WTC11 (cell line): ENCODE results near the gene DOCK1. TPM values are rescaled to one million over a fixed set of nuclear protein-coding genes. Genes with fewer than 3 reads are reported as not detected.
A peak's percentile ranks its signal among the peaks of the same experiment; 100 is the strongest.

Source experiments
- ATAC-seq: fragments of 200-7000 bp; cut with Tn5 transposase; 2 replicates; pipeline ENCODE4 v1.10.0; 2021; ENCODE audit warnings: mild to moderate bottlenecking, moderate library complexity
- CTCF ChIA-PET: fragments of 300-600 bp; sonication (Branson Sonifier 250); formaldehyde crosslinking; loops from one replicate; lab custom pipeline; 2021; ENCODE audit warnings: antibody characterized with exemption; lab: Charles Lee
- POLR2A ChIA-PET: fragments of 350-600 bp; sonication (Branson Sonifier 250); formaldehyde crosslinking; loops from one replicate; lab custom pipeline; 2021; ENCODE audit warnings: antibody characterized with exemption; lab: Charles Lee
- DNase-seq: peaks from one replicate; pipeline ENCODE4 v3.0.0; 2021; ENCODE audit warnings: low spot score
- H3K27ac Mint-ChIP-seq: 2 replicates; pipeline ENCODE4 v1.8.0; 2021; ENCODE audit warnings: mixed read lengths
- H3K27me3 Mint-ChIP-seq: 2 replicates; pipeline ENCODE4 v1.8.0; 2021; ENCODE audit warnings: low read depth, mild to moderate bottlenecking, moderate library complexity, mixed read lengths
- H3K36me3 Mint-ChIP-seq: 2 replicates; pipeline ENCODE4 v1.8.0; 2021; ENCODE audit warnings: mixed read lengths
- H3K4me1 Mint-ChIP-seq: 2 replicates; pipeline ENCODE4 v1.8.0; 2022; ENCODE audit warnings: mixed read lengths
- H3K4me3 Mint-ChIP-seq: 2 replicates; pipeline ENCODE4 v1.8.0; 2021; ENCODE audit warnings: mild to moderate bottlenecking, moderate library complexity, mixed read lengths
- H3K9me3 Mint-ChIP-seq: 2 replicates; pipeline ENCODE4 v1.8.0; 2021; ENCODE audit warnings: mixed read lengths
- ARID4B ChIP-seq: sonication (generic); formaldehyde crosslinking; IDR thresholded peaks from 2 replicates; pipeline ENCODE4 v1.8.0; 2023; ENCODE audit warnings: missing genetic modification reagents, mild to moderate bottlenecking, borderline replicate concordance
- ATF3 ChIP-seq: sonication (generic); formaldehyde crosslinking; conservative IDR thresholded peaks from 2 replicates; pipeline ENCODE4 v1.8.1; 2022; ENCODE audit warnings: mild to moderate bottlenecking, missing genetic modification reagents
- CREB1 ChIP-seq: sonication (generic); formaldehyde crosslinking; IDR thresholded peaks from 2 replicates; pipeline ENCODE4 v1.8.0; 2023; ENCODE audit warnings: mild to moderate bottlenecking, missing genetic modification reagents
- E2F1 ChIP-seq: sonication (generic); formaldehyde crosslinking; IDR thresholded peaks from 2 replicates; pipeline ENCODE4 v1.8.0; 2022; ENCODE audit warnings: mild to moderate bottlenecking, missing genetic modification reagents
- E2F4 ChIP-seq: sonication (generic); formaldehyde crosslinking; IDR thresholded peaks from 2 replicates; pipeline ENCODE4 v1.8.1; 2022; ENCODE audit warnings: low read depth, mild to moderate bottlenecking, moderate library complexity, missing genetic modification reagents, borderline replicate concordance
- E2F5 ChIP-seq: sonication (generic); formaldehyde crosslinking; IDR thresholded peaks from 2 replicates; pipeline ENCODE4 v1.8.1; 2022; ENCODE audit warnings: mild to moderate bottlenecking, moderate library complexity, missing genetic modification reagents
- EMX1 ChIP-seq: fragments of 250-450 bp; sonication (Bioruptor Pico); IDR thresholded peaks from 2 replicates; pipeline ENCODE4 v1.8.0; 2021; ENCODE audit warnings: mild to moderate bottlenecking
- FOXK1 ChIP-seq: sonication (generic); formaldehyde crosslinking; IDR thresholded peaks from 2 replicates; pipeline ENCODE4 v1.8.0; 2022; ENCODE audit warnings: mild to moderate bottlenecking, moderate library complexity, missing genetic modification reagents
- GTF2I ChIP-seq: fragments of 250-450 bp; sonication (Bioruptor Pico); conservative IDR thresholded peaks from 2 replicates; pipeline ENCODE4 v1.4.0; 2021; ENCODE audit warnings: mild to moderate bottlenecking
- MYBL2 ChIP-seq: sonication (generic); formaldehyde crosslinking; IDR thresholded peaks from 2 replicates; pipeline ENCODE4 v1.8.1; 2023; ENCODE audit warnings: mild to moderate bottlenecking, moderate library complexity, missing genetic modification reagents
- NFATC4 ChIP-seq: fragments of 250-450 bp; sonication (Bioruptor Pico); IDR thresholded peaks from 2 replicates; pipeline ENCODE4 v1.9.0; 2021; ENCODE audit warnings: mild to moderate bottlenecking
- NR1H2 ChIP-seq: sonication (generic); formaldehyde crosslinking; IDR thresholded peaks from 2 replicates; pipeline ENCODE4 v1.9.0; 2021; ENCODE audit warnings: mild to moderate bottlenecking, moderate library complexity, missing genetic modification reagents
- RORB ChIP-seq: fragments of 250-450 bp; sonication (Bioruptor Pico); IDR thresholded peaks from 2 replicates; pipeline ENCODE4 v1.9.0; 2021; ENCODE audit warnings: mild to moderate bottlenecking
- ZBTB21 ChIP-seq: sonication (generic); formaldehyde crosslinking; IDR thresholded peaks from 2 replicates; pipeline ENCODE4 v1.8.1; 2023; ENCODE audit warnings: mild to moderate bottlenecking, missing genetic modification reagents, borderline replicate concordance
- ZNF121 ChIP-seq: sonication (generic); formaldehyde crosslinking; IDR thresholded peaks from 2 replicates; pipeline ENCODE4 v1.8.0; 2023; ENCODE audit warnings: missing genetic modification reagents
- ZNF317 ChIP-seq: sonication (generic); formaldehyde crosslinking; IDR thresholded peaks from 2 replicates; pipeline ENCODE4 v1.8.1; 2023; ENCODE audit warnings: low read depth, mild to moderate bottlenecking, moderate library complexity, missing genetic modification reagents, borderline replicate concordance
- ZNF396 ChIP-seq: fragments of 250-450 bp; sonication (Bioruptor Pico); IDR thresholded peaks from 2 replicates; pipeline ENCODE4 v1.8.0; 2021; ENCODE audit warnings: mild to moderate bottlenecking, moderate library complexity, borderline replicate concordance
- total RNA-seq: library from RNA; stranded (reverse); gene quantifications from 3 replicates; pipeline ENCODE4 v1.2.3, GENCODE V29; 2021

The DOCK1 gene
- total RNA-seq, 1 experiment from 2014 or later = 52.1 TPM

GRCh38 chr10:127420138-127420684, 515.0 kb downstream of the DOCK1 start (continued):
- TF ChIP-seq ARID4B (CRISPR knock-in tag) (no peak), FOXK1 (CRISPR knock-in tag) (no peak), NR1H2 (CRISPR knock-in tag) (no peak), ZNF396 (CRISPR knock-in tag) (no peak), RORB (no peak), ZNF121 (CRISPR knock-in tag) (no peak)

- H3K27me3 Mint-ChIP-seq = no peaks in the 10 kb centered on the region
- no peak overlapping the region for H3K4me3 Mint-ChIP-seq
- no peak overlapping the region for H3K27ac Mint-ChIP-seq
- H3K9me3 Mint-ChIP-seq = no peaks in the 10 kb centered on the region
- DNase-seq (no peak), ATAC-seq (peak; percentile 34; the same call in 1 of the 2 replicates)
- ChIA-PET CTCF (no interaction called here), POLR2A (no interaction called here)
- peaks cover 25% of the 10 kb centered on the region for H3K36me3 Mint-ChIP-seq
- peaks cover 11% of the 10 kb centered on the region for H3K4me1 Mint-ChIP-seq
- no peak for TF ChIP-seq GTF2I (CRISPR knock-in tag)
- no peak for TF ChIP-seq EMX1 (CRISPR knock-in tag)
- no peak for TF ChIP-seq E2F1 (CRISPR knock-in tag)
- no peak for TF ChIP-seq E2F5 (CRISPR knock-in tag)
- TF ChIP-seq NFATC4 (CRISPR knock-in tag) = no peak
Measured at GRCh38 chr10:127423218-127423915, 518.1 kb downstream of the DOCK1 start.

GRCh38 chr10:127424594-127425264, 519.5 kb downstream of the DOCK1 start:
- 0 out of 2 replicates have a peak overlapping the region, but pooled peaks have one; percentile 9 for H3K27ac Mint-ChIP-seq
- ATAC-seq (no peak), DNase-seq (no peak)
- POLR2A ChIA-PET = no interaction called here
- peaks cover 27% of the 10 kb centered on the region for H3K36me3 Mint-ChIP-seq
- H3K4me3 Mint-ChIP-seq = no peak overlapping the region
- CTCF ChIA-PET = no interaction called here
- H3K4me1 Mint-ChIP-seq = peaks cover 11% of the 10 kb centered on the region
- no peaks in the 10 kb centered on the region for H3K9me3 Mint-ChIP-seq
- no peaks in the 10 kb centered on the region for H3K27me3 Mint-ChIP-seq
- no peak for TF ChIP-seq MYBL2 (CRISPR knock-in tag)
- no peak for TF ChIP-seq CREB1 (CRISPR knock-in tag)
- no peak for TF ChIP-seq ATF3 (CRISPR knock-in tag)
- TF ChIP-seq ZNF317 = no peak
- TF ChIP-seq E2F4 (CRISPR knock-in tag) = no peak
- TF ChIP-seq ARID4B (CRISPR knock-in tag) = no peak
- no peak for TF ChIP-seq ZBTB21 (CRISPR knock-in tag)
- TF ChIP-seq NFATC4 (CRISPR knock-in tag) = no peak
